ENCODE data around the gene ZP2. TPM values are rescaled to one million over a fixed set of nuclear protein-coding genes. Genes with fewer than 3 reads are reported as not detected.
"Not testable (repeated sequence)": the region's sequence is repeated elsewhere in the genome, so short reads cannot be mapped to it uniquely, and the experiment has no call there.

ZP2 gene
- total RNA-seq, result 0.67 TPM
- long read RNA-seq, result 0 reads

GRCh38 chr16:21211486-21211885, at the start of gene ZP2:
TSS of gene ZP2 (minus strand) at chr16:21211574. CDS start at chr16:21211547, 27 bp downstream.
- Histone ChIP-seq H3K27me3 (no peaks in the 10 kb centered on the region), H3K36me3 (no peaks in the 10 kb centered on the region), H3K4me1 (no peaks in the 10 kb centered on the region), H3K27ac (no peak within 1 kb of the TSS), H3K4me3 (no peak within 1 kb of the TSS), H3K9me3 (no peaks in the 10 kb centered on the region)
- TF ChIP-seq CTCF (IDR thresholded peaks at IDR 0.05), result no peak
- no peak for ATAC-seq
- intact Hi-C loops (cut with DNase I), result no loop called here
- DNase-seq, result no peak

GRCh38 chr16:21257284-21257683, 45.9 kb upstream of the ZP2 start:
- Histone ChIP-seq H3K36me3 (no peaks in the 10 kb centered on the region), H3K9me3 (no peaks in the 10 kb centered on the region), H3K4me3 (no peak overlapping the region), H3K27ac (no peak overlapping the region), H3K4me1 (no peaks in the 10 kb centered on the region), H3K27me3 (no peaks in the 10 kb centered on the region)
- no peak for TF ChIP-seq CTCF (IDR thresholded peaks at IDR 0.05)
- ATAC-seq, result no peak
- no peak for DNase-seq
- intact Hi-C loops (cut with DNase I), result no loop called here

GRCh38 chr16:21256636-21257035, 45.3 kb upstream of the ZP2 start:
- no peaks in the 10 kb centered on the region for H3K27me3 ChIP-seq
- H3K36me3 ChIP-seq, result no peaks in the 10 kb centered on the region
- H3K27ac ChIP-seq, result no peak overlapping the region
- H3K9me3 ChIP-seq, result no peaks in the 10 kb centered on the region
- DNase-seq (no peak), ATAC-seq (no peak)
- intact Hi-C loops (cut with DNase I), result no loop called here
- H3K4me1 ChIP-seq, result no peaks in the 10 kb centered on the region
- no peak overlapping the region for H3K4me3 ChIP-seq
- TF ChIP-seq CTCF (IDR thresholded peaks at IDR 0.05), result no peak

- ATAC-seq (no peak), DNase-seq (no peak)
- Histone ChIP-seq H3K36me3 (no peaks in the 10 kb centered on the region), H3K4me3 (no peak overlapping the region), H3K9me3 (no peaks in the 10 kb centered on the region), H3K27ac (no peak overlapping the region), H3K4me1 (no peaks in the 10 kb centered on the region), H3K27me3 (no peaks in the 10 kb centered on the region)
- intact Hi-C loops (cut with DNase I), result no loop called here
- no peak for TF ChIP-seq CTCF (IDR thresholded peaks at IDR 0.05)
Observed at GRCh38 chr16:21253470-21253869, 42.1 kb upstream of the ZP2 start.

GRCh38 chr16:21250072-21250923, 38.9 kb upstream of the ZP2 start:
- intact Hi-C loops (cut with DNase I), result no loop called here
- Histone ChIP-seq H3K27ac (no peak overlapping the region), H3K4me3 (no peak overlapping the region), H3K36me3 (no peaks in the 10 kb centered on the region), H3K27me3 (no peaks in the 10 kb centered on the region), H3K4me1 (no peaks in the 10 kb centered on the region), H3K9me3 (no peaks in the 10 kb centered on the region)
- ATAC-seq (no peak), DNase-seq (no peak)
- no peak for TF ChIP-seq CTCF (IDR thresholded peaks at IDR 0.05)

GRCh38 chr16:21248179-21248578, 36.8 kb upstream of the ZP2 start:
- DNase-seq; H3K9me3 ChIP-seq; ATAC-seq; H3K27ac ChIP-seq; intact Hi-C loops (cut with DNase I); H3K4me3 ChIP-seq; H3K36me3 ChIP-seq; H3K27me3 ChIP-seq; H3K4me1 ChIP-seq: not testable (repeated sequence)
